DOHH2 (cell line): Measurements from ENCODE around the gene ANKRD28.

Experiments
- CTCF ChIP-seq: fragments of 200-600 bp; sonication (generic); IDR thresholded peaks from one replicate; pipeline ENCODE4 v1.5.1; 2014; ENCODE audit warnings: antibody characterized with exemption, mild to moderate bottlenecking, low read depth, low read length; ENCODE audit not compliant: poor library complexity, severe bottlenecking
- EZH2phosphoT487 ChIP-seq: fragments of 200-600 bp; sonication (generic); IDR thresholded peaks from 2 replicates; pipeline ENCODE4 v1.6.1; 2017; ENCODE audit warnings: borderline replicate concordance, mild to moderate bottlenecking, antibody characterized with exemption, low read length, moderate library complexity, mixed read lengths

GRCh38 chr3:15820911-15821310, 23.1 kb upstream of the ANKRD28 start:
- TF ChIP-seq CTCF = no peak
- TF ChIP-seq EZH2phosphoT487 = no peak
